ENCODE data around the gene MAP3K5. TPM values are rescaled to one million over a fixed set of nuclear protein-coding genes. Genes with fewer than 3 reads are reported as not detected.
A peak's percentile ranks its signal among the peaks of the same experiment; 100 is the strongest.

Gene MAP3K5
- total and polyA plus RNA-seq, 2 donors (not counting 3 experiments of a cell fraction or from before 2014, with no cell fraction given): 1.5 to 7.0 TPM

- H3K4me1 ChIP-seq (ENCODE audit: control insufficient read depth, extremely low read depth, insufficient read depth, low read length): no peaks in the 10 kb centered on the region
- H3K9me3 ChIP-seq (replicated peaks; ENCODE audit: control insufficient read depth, insufficient read depth, low read length): no peaks in the 10 kb centered on the region
- no peaks in the 10 kb centered on the region for H3K36me3 ChIP-seq (ENCODE audit: control insufficient read depth in 2 of 2, extremely low read depth in 1 of 2, insufficient read depth in 2 of 2, low read length in 2 of 2)
- no peak overlapping the region for H3K4me3 ChIP-seq (replicated peaks in 1 of 3; ENCODE audit: insufficient read depth in 1 of 3, low read depth in 1 of 3, low read length in 3 of 3)
- H3K27ac ChIP-seq (ENCODE audit: insufficient read depth, low read depth, low read length): no peak overlapping the region
- FAIRE-seq: no peak
- no peak overlapping the region for H3K9ac ChIP-seq (replicated peaks; ENCODE audit: extremely low read depth, insufficient read depth, low read length)
- DNase-seq (ENCODE audit: low read depth, low spot score): peak; percentile 67
- intact Hi-C loops (cut with micrococcal nuclease) (no loop called here), dilution Hi-C loops (cut with MboI; ENCODE audit: extremely low pct_ligation_motif_present, low sequenced_read_pairs) (no loop called here)
- H3K27me3 ChIP-seq (ENCODE audit: control insufficient read depth in 2 of 2, insufficient read depth in 2 of 2, low read length in 2 of 2): no peaks in the 10 kb centered on the region
- TF ChIP-seq GATA2 (IDR thresholded peaks at IDR 0.05; ENCODE audit: insufficient read depth, insufficient read length, low read depth, low read length): no peak
- no peak for TF ChIP-seq MAX (IDR thresholded peaks at IDR 0.05; ENCODE audit: insufficient read depth, insufficient read length)
- peak; percentile 21 for TF ChIP-seq JUN (IDR thresholded peaks at IDR 0.05; ENCODE audit: borderline replicate concordance, insufficient read depth, insufficient read length, low read depth)
- TF ChIP-seq CTCF (IDR thresholded peaks at IDR 0.05; ENCODE audit: extremely low read depth in 1 of 2, insufficient read depth in 1 of 2, low read depth in 1 of 2, low read length in 2 of 2): no peak
- TF ChIP-seq MYC (IDR thresholded peaks at IDR 0.05; ENCODE audit: low read depth, low read length): no peak
- no peak for TF ChIP-seq POLR2AphosphoS5 (IDR thresholded peaks at IDR 0.05; ENCODE audit: insufficient read depth, low read depth, low read length)
- no peak for TF ChIP-seq EZH2 (IDR thresholded peaks at IDR 0.05; ENCODE audit: borderline replicate concordance, low read depth, low read length, severe bottlenecking)
- TF ChIP-seq FOS (IDR thresholded peaks at IDR 0.05; ENCODE audit: borderline replicate concordance, insufficient read depth, low read length): peak; percentile 41
- no peak for TF ChIP-seq POLR2A (IDR thresholded peaks at IDR 0.05; ENCODE audit: low read depth, low read length)
- no TSS peak for BruUV-seq (replicated peaks)
- H3K79me2 ChIP-seq (ENCODE audit: control insufficient read depth, insufficient read depth, low read length): no peaks in the 10 kb centered on the region
- no peak overlapping the region for H3K4me2 ChIP-seq (ENCODE audit: insufficient read depth, low read length)
- H4K20me1 ChIP-seq (replicated peaks; ENCODE audit: control insufficient read depth, extremely low read depth, insufficient read depth, low read length): no peaks in the 10 kb centered on the region
- H2AFZ ChIP-seq (ENCODE audit: low read depth, low read length): no peak overlapping the region
- POLR2A ChIA-PET: no interaction called here
- CTCF ChIA-PET: interaction anchor here (0.6 to 2.0 kb wide), 6 partner anchors 12 to 79 kb away, joined by 3 to 11 read pairs (median 5); partner anchors contain the start of gene MAP3K5
- H3K9me1 ChIP-seq (replicated peaks; ENCODE audit: control insufficient read depth, extremely low read depth, insufficient read depth, low read length): no peaks in the 10 kb centered on the region
These were observed 68.5 kb downstream of the MAP3K5 start for GRCh38 chr6:136723780-136724179.

All from endothelial cell of umbilical vein (primary cell).